ENCODE data around the gene HNRNPA2B1.

- TF ChIP-seq ESRRG (CRISPR knock-in tag; IDR thresholded peaks at IDR 0.05) = no peak
- TF ChIP-seq GLIS3 (CRISPR knock-in tag; IDR thresholded peaks at IDR 0.05) = no peak
- TF ChIP-seq CSDC2 (CRISPR knock-in tag; IDR thresholded peaks at IDR 0.05) = no peak
- no peak for TF ChIP-seq TCF4 (CRISPR knock-in tag; IDR thresholded peaks at IDR 0.05; ENCODE audit: borderline replicate concordance)
- TF ChIP-seq ZFP3 (CRISPR knock-in tag; IDR thresholded peaks at IDR 0.05) = no peak
- no peak for TF ChIP-seq TOX (CRISPR knock-in tag; IDR thresholded peaks at IDR 0.05; ENCODE audit: borderline replicate concordance)
- no peak for TF ChIP-seq ZFP30 (CRISPR knock-in tag; IDR thresholded peaks at IDR 0.05)
- TF ChIP-seq RARB (CRISPR knock-in tag; IDR thresholded peaks at IDR 0.05) = no peak
Observed at GRCh38 chr7:26167303-26167934, 33.1 kb downstream of the HNRNPA2B1 start.
